GM13976 (cell line): ENCODE measurements around the gene HOXD10.

ENCODE experiments used
- DNase-seq: peaks from one replicate; pipeline ENCODE4 v3.0.0; 2012; ENCODE audit warnings: low spot score
- CTCF ChIP-seq: IDR thresholded peaks from 2 replicates; pipeline ENCODE4 v1.5.1; 2012; ENCODE audit warnings: borderline replicate concordance, mild to moderate bottlenecking; ENCODE audit not compliant: insufficient read depth; ENCODE audit errors: extremely low read depth, missing control alignments, control extremely low read depth
- in situ Hi-C: fragments of 300-500 bp; cut with MboI; formaldehyde crosslinking; loops from one replicate; pipeline ENCODE4 v1.12.0; 2022; ENCODE audit warnings: low sequenced_read_pairs, mixed read lengths, inconsistent platforms; ENCODE audit not compliant: unreplicated experiment

HOXD10 gene

DNA sequence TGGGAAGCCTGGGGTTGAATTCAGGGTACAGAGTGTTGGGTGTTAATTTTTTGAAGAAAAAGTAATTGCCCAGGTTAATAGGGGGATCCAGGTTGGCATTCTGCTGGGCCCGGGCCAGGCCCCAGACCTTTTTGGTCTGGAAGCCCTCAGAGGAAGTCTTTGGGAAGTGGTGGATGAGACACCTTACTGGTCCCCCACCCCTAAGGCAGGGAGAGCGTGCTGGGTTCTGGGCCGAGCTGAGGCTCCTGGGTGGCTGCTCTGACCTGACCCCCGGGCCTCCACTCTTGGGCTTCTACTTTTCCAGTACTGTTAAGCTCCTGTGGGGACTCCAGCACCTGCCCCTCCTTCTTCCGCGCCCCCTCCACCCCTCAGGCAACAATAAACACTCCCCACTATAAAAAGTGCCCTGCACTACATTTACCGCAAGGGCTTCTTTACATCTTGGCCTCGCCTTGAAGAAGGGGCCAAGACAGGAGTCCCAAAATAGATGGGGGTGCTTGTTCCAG, 39.8 kb downstream of the HOXD10 start:
- DNase-seq, result no peak
- in situ Hi-C loops, result no loop called here
- TF ChIP-seq CTCF, result no peak

GRCh38 chr2:176156807-176157498, 40.4 kb downstream of the HOXD10 start, which contains the start of gene HOXD3:
Gene HOXD3 (plus strand): TSS chr2:176157307. CDS start chr2:176169115, 11,808 bp downstream.
- TF ChIP-seq CTCF, result no peak
- no peak for DNase-seq
- in situ Hi-C loops, result no loop called here

GRCh38 chr2:176157499-176158185, 41.1 kb downstream of the HOXD10 start:
- in situ Hi-C loops, result no loop called here
- DNase-seq, result no peak
- TF ChIP-seq CTCF, result no peak

DNA sequence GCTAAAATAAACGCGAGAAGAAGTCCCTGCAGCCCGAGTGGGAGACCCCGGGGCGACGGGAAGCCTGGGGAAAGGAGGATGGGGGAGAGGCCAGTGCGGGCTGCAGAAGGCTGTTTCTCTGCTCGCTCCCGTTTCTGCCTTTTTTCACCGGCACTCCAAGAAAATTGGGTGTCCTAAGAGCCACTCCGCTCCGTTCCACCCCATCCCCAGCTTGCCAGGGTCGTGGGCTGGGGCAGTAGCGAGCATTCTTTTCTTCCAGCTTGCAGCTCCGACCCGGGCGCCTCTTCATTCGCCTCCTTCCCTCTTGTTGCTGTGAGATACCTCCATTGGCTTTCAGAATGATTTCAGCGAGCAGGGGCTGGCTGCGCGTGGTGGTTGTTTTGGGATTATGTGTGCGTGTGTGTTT, 41.6 kb downstream of the HOXD10 start:
- in situ Hi-C loops, result no loop called here
- no peak for TF ChIP-seq CTCF
- no peak for DNase-seq

DNA sequence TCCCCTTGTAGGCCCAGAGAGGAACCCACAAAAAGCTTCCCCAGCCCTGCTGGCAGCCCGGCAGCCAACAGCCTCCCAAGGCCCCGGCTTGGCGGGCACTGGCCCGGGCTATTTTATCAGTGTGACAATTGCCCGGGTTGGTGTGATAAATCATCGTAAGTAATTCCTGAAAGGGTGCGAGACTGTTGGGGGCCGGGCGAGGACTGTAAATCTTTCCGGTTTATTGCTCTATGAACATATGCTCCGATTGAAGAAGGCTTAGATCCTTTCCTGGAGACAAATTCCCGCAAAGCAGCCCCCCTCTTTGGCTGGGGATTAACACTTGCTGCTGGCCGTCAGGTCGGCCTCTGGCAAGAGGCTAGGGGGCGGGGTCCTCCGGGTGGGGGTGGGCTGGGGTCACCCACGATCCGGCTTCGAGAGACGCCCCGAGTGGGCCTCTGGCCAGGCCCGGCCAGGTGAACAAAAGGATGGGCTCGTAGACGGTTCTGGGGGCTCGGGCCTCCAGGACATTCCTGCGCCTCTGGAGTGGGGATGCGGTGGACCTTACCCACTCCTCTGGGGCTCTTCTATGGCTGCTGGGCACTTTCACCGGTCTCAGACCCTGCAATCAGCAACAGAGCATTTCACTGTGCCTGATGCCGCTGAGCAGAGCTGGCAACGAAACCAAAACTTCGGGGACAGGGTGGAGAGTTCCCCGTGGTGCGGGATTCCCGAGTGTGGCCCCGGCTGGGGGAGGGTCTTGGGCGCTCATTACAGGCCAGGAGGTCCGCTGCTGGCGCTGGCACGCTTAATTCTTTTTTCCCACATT, 42.5 kb downstream of the HOXD10 start:
- in situ Hi-C loops, result no loop called here
- no peak for TF ChIP-seq CTCF
- no peak for DNase-seq

DNA sequence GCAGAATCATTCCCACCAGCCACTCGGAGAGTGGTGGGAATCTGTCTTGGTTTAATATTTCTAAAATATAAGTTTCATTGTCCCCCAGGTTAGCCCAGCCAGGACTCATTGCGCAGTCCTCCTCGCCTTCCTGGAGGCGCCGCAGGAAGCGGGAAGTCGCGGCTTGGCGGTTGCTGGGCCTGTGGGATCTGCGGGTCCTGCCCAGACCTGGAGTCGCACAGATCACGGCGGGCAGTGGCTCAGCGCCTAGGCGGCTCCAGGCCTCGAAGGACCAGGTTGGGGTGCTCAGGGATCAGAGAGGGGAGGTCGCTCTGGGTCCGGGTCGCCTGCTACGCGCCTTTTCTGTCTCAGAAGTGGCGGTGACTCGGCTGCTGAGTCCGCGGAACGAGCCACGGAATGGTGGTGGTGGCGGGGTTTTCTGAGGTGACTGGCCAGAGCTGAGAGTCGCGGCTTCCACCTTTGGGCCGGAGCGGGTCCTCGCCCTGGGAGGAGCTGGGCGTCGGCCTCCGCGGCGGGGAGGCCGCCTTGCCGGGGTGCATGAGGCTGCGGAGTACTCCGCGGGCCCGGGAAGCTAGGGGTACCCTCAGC, 43.2 kb downstream of the HOXD10 start:
- no peak for TF ChIP-seq CTCF
- no peak for DNase-seq
- in situ Hi-C loops, result no loop called here
